Activated CD4-positive, alpha-beta memory T cell treated with anti-CD3 and anti-CD28 coated beads, Interleukin-2, amount 10 ng/mL, durations not matched to agents 7 days and 5 days (primary cell): Measurements from ENCODE around the gene C19orf12. TPM values are rescaled to one million over a fixed set of nuclear protein-coding genes. Genes with fewer than 3 reads are reported as not detected.

Experiments used
- CTCF ChIA-PET: fragments of 350-600 bp; sonication (Branson Sonifier 250); formaldehyde crosslinking; loops from one replicate; lab custom pipeline; 2021; ENCODE audit warnings: antibody characterized with exemption, inconsistent platforms; lab: Charles Lee
- POLR2A ChIA-PET: fragments of 350-600 bp; sonication (Branson Sonifier 250); formaldehyde crosslinking; loops from one replicate; lab custom pipeline; 2021; ENCODE audit warnings: antibody characterized with exemption; lab: Charles Lee
- DNase-seq: peaks from one replicate; pipeline ENCODE4 v3.0.0-alpha.2; 2020
- H3K27ac Mint-ChIP-seq: one replicate; pipeline ENCODE4 v1.8.0; 2021; ENCODE audit warnings: mild to moderate bottlenecking, mixed read lengths
- H3K27me3 Mint-ChIP-seq: one replicate; pipeline ENCODE4 v1.8.0; 2021; ENCODE audit warnings: mixed read lengths
- H3K36me3 Mint-ChIP-seq: one replicate; pipeline ENCODE4 v1.8.0; 2021; ENCODE audit warnings: low read depth, mixed read lengths
- H3K4me1 Mint-ChIP-seq: one replicate; pipeline ENCODE4 v1.8.0; 2021; ENCODE audit warnings: mixed read lengths
- H3K4me3 Mint-ChIP-seq: one replicate; pipeline ENCODE4 v1.8.0; 2021; ENCODE audit warnings: mild to moderate bottlenecking, mixed read lengths
- H3K9me3 Mint-ChIP-seq: one replicate; pipeline ENCODE4 v1.8.0; 2021; ENCODE audit warnings: mixed read lengths
- total RNA-seq, 2 experiments: library from RNA; stranded (reverse); gene quantifications; one replicate each; pipeline ENCODE4 v1.2.3, GENCODE V29; 2021

Gene C19orf12
- total RNA-seq, 2 experiments from 2014 or later, result 39.2 to 40.7 TPM

DNA sequence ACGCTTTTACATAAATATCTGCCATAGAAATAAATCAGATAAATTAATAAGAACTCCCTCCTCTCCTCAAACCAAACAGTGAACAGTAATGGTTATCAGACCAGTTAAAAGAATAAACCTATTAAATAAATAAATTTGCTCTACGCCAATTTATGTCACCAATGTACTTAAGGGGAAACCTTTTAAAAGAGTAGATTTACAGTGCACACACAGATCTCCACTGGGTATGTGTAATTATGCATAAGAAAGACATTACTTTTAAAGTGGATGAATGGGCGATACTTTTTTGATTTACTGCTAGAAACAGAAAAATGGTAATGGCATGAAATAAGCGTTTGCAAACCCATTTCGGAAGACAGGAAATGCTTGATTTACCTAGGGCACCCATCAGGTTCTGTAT lies 34.9 kb upstream of the C19orf12 start:
- POLR2A ChIA-PET, result no interaction called here
- Mint-ChIP-seq H3K27me3 (no peaks in the 10 kb centered on the region), H3K4me3 (no peak overlapping the region), H3K27ac (no peak overlapping the region), H3K9me3 (no peaks in the 10 kb centered on the region), H3K36me3 (no peaks in the 10 kb centered on the region), H3K4me1 (no peaks in the 10 kb centered on the region)
- no peak for DNase-seq
- CTCF ChIA-PET, result interaction anchor here (1.5 kb wide), 1 partner anchor 20 kb away, joined by 3 read pairs; no protein-coding TSS in a partner anchor

- no peak overlapping the region for H3K27ac Mint-ChIP-seq
- ChIA-PET CTCF (no interaction called here), POLR2A (no interaction called here)
Observed at GRCh38 chr19:29748996-29749849, 34.2 kb upstream of the C19orf12 start.

DNA sequence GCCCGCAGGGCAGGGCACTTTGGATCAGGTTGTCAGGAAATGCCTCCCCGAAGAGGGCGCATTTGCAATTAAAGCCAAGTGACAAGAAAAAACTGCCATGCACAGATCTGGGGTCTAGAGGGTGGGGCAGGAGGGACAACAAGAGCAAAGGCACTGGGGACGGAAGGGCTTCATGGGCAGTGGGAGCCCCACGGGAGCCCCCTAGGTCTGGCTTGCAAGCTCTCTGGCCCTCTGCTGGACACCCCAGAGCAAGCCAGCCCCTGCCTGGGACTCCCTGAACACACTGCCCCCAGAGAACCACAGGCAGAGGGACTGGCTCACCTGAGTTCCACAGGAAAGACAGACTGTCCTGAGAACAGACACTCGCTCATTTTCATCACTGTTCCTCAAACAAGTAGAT lies 30.2 kb upstream of the C19orf12 start:
- H3K27ac Mint-ChIP-seq, result no peak overlapping the region
- POLR2A ChIA-PET, result no interaction called here

More at GRCh38 chr19:29748996-29749849, 34.2 kb upstream of the C19orf12 start:
- H3K27me3 Mint-ChIP-seq, result no peaks in the 10 kb centered on the region
- no peak overlapping the region for H3K4me3 Mint-ChIP-seq
- H3K36me3 Mint-ChIP-seq, result no peaks in the 10 kb centered on the region
- H3K4me1 Mint-ChIP-seq, result no peaks in the 10 kb centered on the region
- no peaks in the 10 kb centered on the region for H3K9me3 Mint-ChIP-seq
- DNase-seq, result no peak

DNA sequence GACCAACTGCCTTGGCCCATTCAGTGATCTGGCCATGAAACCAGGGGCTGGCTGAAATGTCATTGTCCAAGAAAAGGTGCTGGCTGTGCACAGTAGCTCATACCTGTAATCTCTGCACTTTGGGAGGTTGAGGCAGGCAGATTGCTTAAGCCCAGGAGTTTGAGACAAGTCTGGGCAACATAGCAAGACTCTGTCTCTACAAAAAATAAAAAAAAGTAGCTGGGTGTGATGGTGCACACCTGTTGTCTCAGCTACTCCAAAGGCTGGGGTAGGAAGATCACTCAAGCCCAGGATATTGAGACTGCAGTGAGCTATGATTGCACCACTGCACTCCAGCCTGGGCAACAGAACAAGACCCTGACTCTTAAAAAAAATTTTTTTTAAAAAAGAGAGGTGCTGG lies 28.6 kb upstream of the C19orf12 start:
- ChIA-PET POLR2A (no interaction called here), CTCF (interaction anchor here (1.6 to 4.1 kb wide), 3 partner anchors 13 to 129 kb away, joined by 4 to 13 read pairs (median 5); no protein-coding TSS in a partner anchor)
- H3K36me3 Mint-ChIP-seq, result no peaks in the 10 kb centered on the region
- no peak overlapping the region for H3K27ac Mint-ChIP-seq
- no peak for DNase-seq
- H3K9me3 Mint-ChIP-seq, result no peaks in the 10 kb centered on the region
- H3K27me3 Mint-ChIP-seq, result no peaks in the 10 kb centered on the region
- H3K4me3 Mint-ChIP-seq, result no peak overlapping the region
- no peaks in the 10 kb centered on the region for H3K4me1 Mint-ChIP-seq

More for the DNA sequence above, 30.2 kb upstream of the C19orf12 start:
- H3K9me3 Mint-ChIP-seq, result no peaks in the 10 kb centered on the region
- H3K4me1 Mint-ChIP-seq, result no peaks in the 10 kb centered on the region
- H3K36me3 Mint-ChIP-seq, result no peaks in the 10 kb centered on the region
- no peak for DNase-seq
- H3K27me3 Mint-ChIP-seq, result no peaks in the 10 kb centered on the region
- no peak overlapping the region for H3K4me3 Mint-ChIP-seq
- CTCF ChIA-PET, result interaction anchor here (2.5 to 4.1 kb wide), 2 partner anchors 14 to 15 kb away, joined by 5 to 13 read pairs; no protein-coding TSS in a partner anchor

- no peaks in the 10 kb centered on the region for H3K36me3 Mint-ChIP-seq
- no peaks in the 10 kb centered on the region for H3K27me3 Mint-ChIP-seq
- H3K9me3 Mint-ChIP-seq, result no peaks in the 10 kb centered on the region
- POLR2A ChIA-PET, result no interaction called here
- H3K4me1 Mint-ChIP-seq, result no peaks in the 10 kb centered on the region
- H3K27ac Mint-ChIP-seq, result no peak overlapping the region
- CTCF ChIA-PET, result interaction anchor here (0.6 to 4.1 kb wide), 4 partner anchors 12 to 118 kb away, joined by 3 to 13 read pairs (median 3); no protein-coding TSS in a partner anchor
- H3K4me3 Mint-ChIP-seq, result no peak overlapping the region
- no peak for DNase-seq
Observed at GRCh38 chr19:29741776-29742175, 26.7 kb upstream of the C19orf12 start.

DNA sequence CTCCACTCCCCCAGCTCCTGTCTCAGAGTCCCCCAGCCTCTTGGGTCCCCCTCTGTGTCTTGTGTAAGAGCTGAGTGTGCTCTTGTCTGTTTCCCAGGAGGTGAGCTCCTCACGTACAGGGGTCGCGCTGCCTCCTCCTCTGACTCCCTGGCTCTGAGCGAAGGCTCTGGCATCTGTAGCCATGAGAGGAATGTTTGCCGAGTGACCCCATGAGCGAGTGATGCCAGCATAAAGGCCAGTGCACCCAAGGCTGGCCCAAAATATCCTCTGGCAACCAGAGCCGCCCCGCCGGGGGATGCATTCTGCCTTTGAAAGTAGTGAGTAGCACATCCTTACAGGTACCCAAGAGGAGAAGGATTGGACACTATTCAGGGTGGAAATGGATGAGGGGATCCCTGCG lies 26.2 kb upstream of the C19orf12 start:
- H3K27me3 Mint-ChIP-seq, result no peaks in the 10 kb centered on the region
- DNase-seq, result no peak
- no peaks in the 10 kb centered on the region for H3K36me3 Mint-ChIP-seq
- no peak overlapping the region for H3K4me3 Mint-ChIP-seq
- CTCF ChIA-PET, result interaction anchor here (0.6 to 0.8 kb wide), 2 partner anchors 14 to 145 kb away, joined by 3 read pairs; no protein-coding TSS in a partner anchor
- POLR2A ChIA-PET, result no interaction called here
- no peaks in the 10 kb centered on the region for H3K9me3 Mint-ChIP-seq
- no peaks in the 10 kb centered on the region for H3K4me1 Mint-ChIP-seq
- H3K27ac Mint-ChIP-seq, result no peak overlapping the region

DNA sequence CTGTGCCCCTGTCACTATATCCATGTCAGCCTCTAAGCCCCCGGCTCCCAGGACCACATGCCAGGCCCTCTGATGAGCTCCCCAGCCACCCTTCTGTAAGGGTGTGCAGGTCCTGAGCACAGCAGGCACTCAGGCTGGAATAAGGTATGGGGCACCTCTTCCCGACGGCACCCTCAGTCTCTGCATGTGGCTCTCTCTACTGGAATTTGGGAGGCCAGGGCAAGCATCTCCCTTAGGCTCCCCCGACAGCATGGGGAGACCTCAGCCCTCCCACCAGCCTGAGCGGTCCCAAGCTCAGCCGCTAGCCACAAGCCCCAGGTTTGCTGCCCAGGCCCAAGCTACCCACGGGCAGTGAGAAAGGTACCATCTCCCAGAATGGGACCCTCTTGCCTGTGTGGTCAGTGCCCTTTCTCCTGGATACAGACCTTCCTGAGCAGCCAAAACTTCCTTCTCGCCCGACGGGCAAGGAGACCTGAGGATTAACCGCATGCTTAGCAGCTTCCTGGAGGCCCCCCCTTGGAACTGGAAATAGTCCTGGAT lies 22.5 kb upstream of the C19orf12 start:
- Mint-ChIP-seq H3K4me1 (no peaks in the 10 kb centered on the region), H3K9me3 (no peaks in the 10 kb centered on the region), H3K27me3 (no peaks in the 10 kb centered on the region), H3K36me3 (no peaks in the 10 kb centered on the region), H3K27ac (no peak overlapping the region), H3K4me3 (no peak overlapping the region)
- DNase-seq, result no peak
- CTCF ChIA-PET, result interaction anchor here (1.1 kb wide), 1 partner anchor 23 kb away, joined by 5 read pairs; no protein-coding TSS in a partner anchor
- POLR2A ChIA-PET, result no interaction called here

DNA sequence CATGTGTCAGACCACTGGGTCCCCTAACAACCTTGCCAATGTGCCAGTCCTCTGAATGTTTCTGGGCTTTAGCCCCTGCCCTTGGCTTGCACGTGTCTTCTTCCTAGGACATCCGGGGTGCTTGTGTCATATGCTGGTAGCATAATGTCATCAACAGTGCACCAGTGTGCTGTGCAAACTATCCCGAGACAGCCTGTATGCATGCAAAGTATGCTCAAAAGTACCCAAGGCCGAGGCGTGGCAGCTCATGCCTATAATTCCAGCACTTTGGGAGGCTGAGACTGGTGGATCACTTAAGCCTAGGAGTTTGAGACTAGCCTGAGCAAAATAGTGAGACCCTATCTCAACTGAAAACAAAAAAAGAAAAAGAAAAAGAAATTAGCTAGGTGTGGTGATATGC lies 20.8 kb upstream of the C19orf12 start:
- H3K27ac Mint-ChIP-seq, result no peak overlapping the region
- ChIA-PET CTCF (interaction anchor here (1.5 kb wide), 1 partner anchor 24 kb away, joined by 3 read pairs; no protein-coding TSS in a partner anchor), POLR2A (no interaction called here)
- H3K36me3 Mint-ChIP-seq, result no peaks in the 10 kb centered on the region
- H3K4me3 Mint-ChIP-seq, result no peak overlapping the region
- peaks cover 3% of the 10 kb centered on the region for H3K27me3 Mint-ChIP-seq
- no peak for DNase-seq
- no peaks in the 10 kb centered on the region for H3K9me3 Mint-ChIP-seq
- no peaks in the 10 kb centered on the region for H3K4me1 Mint-ChIP-seq

DNA sequence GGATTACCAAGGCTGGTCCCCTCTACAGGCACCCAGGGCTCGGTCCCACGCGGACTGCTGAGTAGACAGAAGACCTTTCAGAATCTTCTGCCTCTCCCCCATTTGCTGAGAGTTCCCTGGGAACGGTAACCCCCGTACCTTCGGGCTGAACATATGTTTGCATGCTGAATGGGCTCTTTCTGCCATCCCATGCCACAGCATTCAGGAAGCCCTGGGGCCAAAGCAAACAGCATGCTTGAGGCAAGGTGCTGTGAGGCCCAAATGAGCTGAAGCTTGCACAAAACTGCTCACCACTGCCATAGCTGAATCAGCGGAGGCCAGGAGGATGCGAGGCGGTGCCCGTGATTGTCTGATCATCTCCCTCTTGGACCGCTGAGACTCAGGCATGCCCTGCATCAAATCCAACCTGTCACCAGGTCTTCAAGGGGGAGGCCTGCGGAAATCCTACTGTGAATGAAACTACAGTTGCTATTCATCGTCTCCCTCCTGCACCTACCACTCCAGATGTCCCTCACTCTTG lies 16.3 kb upstream of the C19orf12 start:
- POLR2A ChIA-PET, result interaction anchor here (0.8 to 1.4 kb wide), 2 partner anchors 15 to 125 kb away, joined by 3 read pairs; partner anchors contain the start of gene POP4

DNA sequence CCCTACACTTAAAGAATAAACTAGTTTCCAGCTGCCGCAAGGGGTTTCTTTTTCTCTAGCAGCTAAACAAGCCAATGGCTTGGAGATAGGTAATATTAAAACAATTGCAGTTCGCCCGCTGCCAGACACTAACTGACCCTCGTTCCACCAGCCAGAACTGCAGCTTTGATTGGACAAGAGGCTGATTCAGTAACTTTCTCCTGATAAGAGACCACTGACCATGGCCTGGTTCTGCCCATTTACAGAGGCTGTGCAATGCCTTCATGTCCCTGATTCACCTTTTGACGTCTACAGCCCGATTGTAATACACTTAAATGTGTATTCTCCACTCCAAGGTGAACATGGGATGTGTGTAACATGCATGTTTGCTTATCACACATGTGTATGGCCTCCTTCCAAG lies 12.8 kb upstream of the C19orf12 start:
- Mint-ChIP-seq H3K9me3 (no peaks in the 10 kb centered on the region), H3K27me3 (peaks cover 40% of the 10 kb centered on the region), H3K4me3 (no peak overlapping the region), H3K27ac (no peak overlapping the region), H3K4me1 (peaks cover 6% of the 10 kb centered on the region), H3K36me3 (no peaks in the 10 kb centered on the region)
- ChIA-PET POLR2A (no interaction called here), CTCF (interaction anchor here (1.1 to 2.1 kb wide), 3 partner anchors 12 to 34 kb away, joined by 3 to 9 read pairs (median 4); no protein-coding TSS in a partner anchor)
- DNase-seq, result no peak

More for the DNA sequence above, 16.3 kb upstream of the C19orf12 start:
- H3K27me3 Mint-ChIP-seq, result peaks cover 17% of the 10 kb centered on the region
- CTCF ChIA-PET, result interaction anchor here (0.6 to 3.4 kb wide), 7 partner anchors 20 to 470 kb away, joined by 3 to 49 read pairs (median 4); no protein-coding TSS in a partner anchor
- no peaks in the 10 kb centered on the region for H3K36me3 Mint-ChIP-seq
- no peaks in the 10 kb centered on the region for H3K4me1 Mint-ChIP-seq
- no peak for DNase-seq
- no peak overlapping the region for H3K4me3 Mint-ChIP-seq
- no peaks in the 10 kb centered on the region for H3K9me3 Mint-ChIP-seq
- H3K27ac Mint-ChIP-seq, result no peak overlapping the region

- Mint-ChIP-seq H3K27me3 (peaks cover 49% of the 10 kb centered on the region), H3K9me3 (no peaks in the 10 kb centered on the region), H3K4me3 (no peak overlapping the region), H3K36me3 (no peaks in the 10 kb centered on the region), H3K4me1 (peaks cover 6% of the 10 kb centered on the region), H3K27ac (no peak overlapping the region)
- DNase-seq, result no peak
- POLR2A ChIA-PET, result interaction anchor here (2.0 to 4.4 kb wide), 2 partner anchors 8 to 11 kb away, joined by 6 to 24 read pairs; partner anchors contain the start of gene C19orf12
- CTCF ChIA-PET, result interaction anchor here (1.9 to 2.0 kb wide), 2 partner anchors 8 to 30 kb away, joined by 6 to 10 read pairs; no protein-coding TSS in a partner anchor
Observed at GRCh38 chr19:29724746-29725145, 9.7 kb upstream of the C19orf12 start.

DNA sequence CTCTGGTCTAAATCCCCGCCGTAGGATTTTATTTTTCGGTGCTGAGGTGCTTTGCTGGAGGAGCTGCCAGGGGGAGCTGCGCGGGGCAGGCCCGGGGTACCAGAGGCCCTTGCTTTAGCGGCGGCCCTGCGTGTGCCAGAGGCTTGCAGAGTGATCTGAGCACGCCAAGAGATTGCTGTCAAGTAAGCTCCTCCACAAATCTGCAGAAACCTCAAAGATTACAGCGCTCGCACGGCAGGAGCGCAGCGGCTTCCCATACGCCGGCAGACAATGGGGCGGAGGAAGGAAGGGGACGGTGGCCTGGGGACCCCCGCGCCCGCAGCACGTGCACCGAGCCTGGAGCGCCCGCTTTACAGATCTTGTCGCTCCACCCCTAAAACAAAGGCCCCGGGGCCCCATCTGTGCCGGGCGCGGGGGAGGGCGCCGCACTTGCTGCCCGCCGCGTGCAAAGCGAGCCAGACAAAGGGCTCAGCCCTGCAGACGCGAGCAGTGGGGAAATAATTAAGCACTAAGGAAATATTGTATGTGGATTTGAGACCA lies 9.1 kb upstream of the C19orf12 start:
- no peaks in the 10 kb centered on the region for H3K9me3 Mint-ChIP-seq
- peaks cover 6% of the 10 kb centered on the region for H3K4me1 Mint-ChIP-seq
- POLR2A ChIA-PET, result interaction anchor here (2.0 to 4.4 kb wide), 2 partner anchors 8 to 10 kb away, joined by 6 to 24 read pairs; partner anchors contain the start of gene C19orf12
- peaks cover 44% of the 10 kb centered on the region for H3K27me3 Mint-ChIP-seq
- H3K27ac Mint-ChIP-seq, result no peak overlapping the region
- CTCF ChIA-PET, result interaction anchor here (0.6 kb wide), 1 partner anchor 36 kb away, joined by 3 read pairs; no protein-coding TSS in a partner anchor
- H3K4me3 Mint-ChIP-seq, result no peak overlapping the region
- no peak for DNase-seq
- no peaks in the 10 kb centered on the region for H3K36me3 Mint-ChIP-seq
